WTC11 (cell line): ENCODE measurements around the gene EMP2. TPM values are rescaled to one million over a fixed set of nuclear protein-coding genes. Genes with fewer than 3 reads are reported as not detected.
A peak's percentile ranks its signal among the peaks of the same experiment; 100 is the strongest.

Experiments used
- ATAC-seq: fragments of 200-7000 bp; cut with Tn5 transposase; 2 replicates; pipeline ENCODE4 v1.10.0; 2021; ENCODE audit warnings: mild to moderate bottlenecking, moderate library complexity
- CTCF ChIA-PET: fragments of 300-600 bp; sonication (Branson Sonifier 250); formaldehyde crosslinking; loops from one replicate; lab custom pipeline; 2021; ENCODE audit warnings: antibody characterized with exemption; lab: Charles Lee
- POLR2A ChIA-PET: fragments of 350-600 bp; sonication (Branson Sonifier 250); formaldehyde crosslinking; loops from one replicate; lab custom pipeline; 2021; ENCODE audit warnings: antibody characterized with exemption; lab: Charles Lee
- DNase-seq: peaks from one replicate; pipeline ENCODE4 v3.0.0; 2021; ENCODE audit warnings: low spot score
- H3K27ac Mint-ChIP-seq: 2 replicates; pipeline ENCODE4 v1.8.0; 2021; ENCODE audit warnings: mixed read lengths
- H3K27me3 Mint-ChIP-seq: 2 replicates; pipeline ENCODE4 v1.8.0; 2021; ENCODE audit warnings: low read depth, mild to moderate bottlenecking, moderate library complexity, mixed read lengths
- H3K36me3 Mint-ChIP-seq: 2 replicates; pipeline ENCODE4 v1.8.0; 2021; ENCODE audit warnings: mixed read lengths
- H3K4me1 Mint-ChIP-seq: 2 replicates; pipeline ENCODE4 v1.8.0; 2022; ENCODE audit warnings: mixed read lengths
- H3K4me3 Mint-ChIP-seq: 2 replicates; pipeline ENCODE4 v1.8.0; 2021; ENCODE audit warnings: mild to moderate bottlenecking, moderate library complexity, mixed read lengths
- H3K9me3 Mint-ChIP-seq: 2 replicates; pipeline ENCODE4 v1.8.0; 2021; ENCODE audit warnings: mixed read lengths
- CTCF ChIP-seq: fragments of 200-600 bp; IDR thresholded peaks from 2 replicates; pipeline ENCODE4 v1.8.0; 2022; ENCODE audit warnings: antibody characterized with exemption
- FOXJ3 ChIP-seq: sonication (generic); formaldehyde crosslinking; IDR thresholded peaks from 2 replicates; pipeline ENCODE4 v1.9.0; 2021; ENCODE audit warnings: missing genetic modification reagents, mild to moderate bottlenecking, borderline replicate concordance
- HMGXB4 ChIP-seq: sonication (generic); formaldehyde crosslinking; IDR thresholded peaks from 2 replicates; pipeline ENCODE4 v1.8.1; 2023; ENCODE audit warnings: mild to moderate bottlenecking, moderate library complexity, missing genetic modification reagents
- ZNF281 ChIP-seq: sonication (generic); formaldehyde crosslinking; IDR thresholded peaks from 2 replicates; pipeline ENCODE4 v1.8.0; 2023; ENCODE audit warnings: mild to moderate bottlenecking, missing genetic modification reagents
- total RNA-seq: library from RNA; stranded (reverse); gene quantifications from 3 replicates; pipeline ENCODE4 v1.2.3, GENCODE V29; 2021
- TF ChIP-seq, protein P1 (sequence below): sonication (generic); formaldehyde crosslinking; IDR thresholded peaks from 2 replicates; pipeline ENCODE4 v1.8.0; 2022; ENCODE audit warnings: mild to moderate bottlenecking, missing genetic modification reagents
- TF ChIP-seq, protein P2 (sequence below): sonication (generic); formaldehyde crosslinking; IDR thresholded peaks from 2 replicates; pipeline ENCODE4 v1.8.0; 2022; ENCODE audit warnings: missing genetic modification reagents

Gene EMP2
- total RNA-seq, 1 experiment from 2014 or later = 16.4 TPM

- H3K27me3 Mint-ChIP-seq = no peaks in the 10 kb centered on the region
- ATAC-seq = no peak; the same call in 1 of the 2 replicates
- CTCF ChIA-PET = interaction anchor here (0.6 to 3.7 kb wide), 18 partner anchors 9 to 1325 kb away, joined by 3 to 36 read pairs (median 3); partner anchors contain the start of genes EMP2 and NUBP1
These were observed 65.9 kb downstream of the EMP2 start for GRCh38 chr16:10514369-10515055.

More at GRCh38 chr16:10514369-10515055, 65.9 kb downstream of the EMP2 start:
- peaks cover 13% of the 10 kb centered on the region; the same call in 1 of the 2 replicates for H3K9me3 Mint-ChIP-seq
- peak; percentile 38 for DNase-seq
- TF ChIP-seq, protein P1, sequence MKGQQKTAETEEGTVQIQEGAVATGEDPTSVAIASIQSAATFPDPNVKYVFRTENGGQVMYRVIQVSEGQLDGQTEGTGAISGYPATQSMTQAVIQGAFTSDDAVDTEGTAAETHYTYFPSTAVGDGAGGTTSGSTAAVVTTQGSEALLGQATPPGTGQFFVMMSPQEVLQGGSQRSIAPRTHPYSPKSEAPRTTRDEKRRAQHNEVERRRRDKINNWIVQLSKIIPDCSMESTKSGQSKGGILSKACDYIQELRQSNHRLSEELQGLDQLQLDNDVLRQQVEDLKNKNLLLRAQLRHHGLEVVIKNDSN = no peak
- TF ChIP-seq HMGXB4 (CRISPR knock-in tag) = no peak
- TF ChIP-seq CTCF = 0 out of 2 replicates have a peak, but pooled peaks have one; percentile 41
- TF ChIP-seq ZNF281 (CRISPR knock-in tag) = no peak
- TF ChIP-seq, protein P2, sequence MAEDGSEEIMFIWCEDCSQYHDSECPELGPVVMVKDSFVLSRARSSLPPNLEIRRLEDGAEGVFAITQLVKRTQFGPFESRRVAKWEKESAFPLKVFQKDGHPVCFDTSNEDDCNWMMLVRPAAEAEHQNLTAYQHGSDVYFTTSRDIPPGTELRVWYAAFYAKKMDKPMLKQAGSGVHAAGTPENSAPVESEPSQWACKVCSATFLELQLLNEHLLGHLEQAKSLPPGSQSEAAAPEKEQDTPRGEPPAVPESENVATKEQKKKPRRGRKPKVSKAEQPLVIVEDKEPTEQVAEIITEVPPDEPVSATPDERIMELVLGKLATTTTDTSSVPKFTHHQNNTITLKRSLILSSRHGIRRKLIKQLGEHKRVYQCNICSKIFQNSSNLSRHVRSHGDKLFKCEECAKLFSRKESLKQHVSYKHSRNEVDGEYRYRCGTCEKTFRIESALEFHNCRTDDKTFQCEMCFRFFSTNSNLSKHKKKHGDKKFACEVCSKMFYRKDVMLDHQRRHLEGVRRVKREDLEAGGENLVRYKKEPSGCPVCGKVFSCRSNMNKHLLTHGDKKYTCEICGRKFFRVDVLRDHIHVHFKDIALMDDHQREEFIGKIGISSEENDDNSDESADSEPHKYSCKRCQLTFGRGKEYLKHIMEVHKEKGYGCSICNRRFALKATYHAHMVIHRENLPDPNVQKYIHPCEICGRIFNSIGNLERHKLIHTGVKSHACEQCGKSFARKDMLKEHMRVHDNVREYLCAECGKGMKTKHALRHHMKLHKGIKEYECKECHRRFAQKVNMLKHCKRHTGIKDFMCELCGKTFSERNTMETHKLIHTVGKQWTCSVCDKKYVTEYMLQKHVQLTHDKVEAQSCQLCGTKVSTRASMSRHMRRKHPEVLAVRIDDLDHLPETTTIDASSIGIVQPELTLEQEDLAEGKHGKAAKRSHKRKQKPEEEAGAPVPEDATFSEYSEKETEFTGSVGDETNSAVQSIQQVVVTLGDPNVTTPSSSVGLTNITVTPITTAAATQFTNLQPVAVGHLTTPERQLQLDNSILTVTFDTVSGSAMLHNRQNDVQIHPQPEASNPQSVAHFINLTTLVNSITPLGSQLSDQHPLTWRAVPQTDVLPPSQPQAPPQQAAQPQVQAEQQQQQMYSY (CRISPR knock-in tag) = no peak
- no peak for TF ChIP-seq FOXJ3 (CRISPR knock-in tag)
- POLR2A ChIA-PET = interaction anchor here (0.6 kb wide), 1 partner anchor 224 kb away, joined by 3 read pairs; no protein-coding TSS in a partner anchor
- H3K4me1 Mint-ChIP-seq = peaks cover 7% of the 10 kb centered on the region
- H3K27ac Mint-ChIP-seq = no peak overlapping the region
- no peak overlapping the region for H3K4me3 Mint-ChIP-seq
- no peaks in the 10 kb centered on the region for H3K36me3 Mint-ChIP-seq
